ENCODE results near the gene SLC25A26.
"Not testable (repeated sequence)": the region's sequence is repeated elsewhere in the genome, so short reads cannot be mapped to it uniquely, and the experiment has no call there.

The SLC25A26 gene

DNA sequence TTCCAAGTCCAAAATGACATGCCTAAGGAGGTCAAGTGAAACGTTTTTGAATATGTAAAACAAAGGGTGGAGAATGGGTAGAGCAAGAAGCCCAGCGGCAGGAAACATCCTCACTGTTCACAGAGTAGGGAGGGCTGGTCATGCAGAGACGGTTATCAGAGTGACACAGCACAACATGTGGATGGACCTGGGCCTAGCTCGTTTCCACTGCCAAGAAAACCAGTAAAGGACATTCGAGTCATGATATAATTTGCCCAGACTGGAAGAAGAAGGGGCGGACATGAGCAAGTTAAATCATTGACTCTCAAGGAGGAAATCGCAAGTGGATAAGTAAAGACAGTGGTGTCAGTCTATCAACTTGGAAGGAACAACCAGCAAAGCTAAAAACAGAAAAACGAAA lies 190.7 kb downstream of the SLC25A26 start:
- DNase-seq (ENCODE audit: low read depth) = no peak

DNA sequence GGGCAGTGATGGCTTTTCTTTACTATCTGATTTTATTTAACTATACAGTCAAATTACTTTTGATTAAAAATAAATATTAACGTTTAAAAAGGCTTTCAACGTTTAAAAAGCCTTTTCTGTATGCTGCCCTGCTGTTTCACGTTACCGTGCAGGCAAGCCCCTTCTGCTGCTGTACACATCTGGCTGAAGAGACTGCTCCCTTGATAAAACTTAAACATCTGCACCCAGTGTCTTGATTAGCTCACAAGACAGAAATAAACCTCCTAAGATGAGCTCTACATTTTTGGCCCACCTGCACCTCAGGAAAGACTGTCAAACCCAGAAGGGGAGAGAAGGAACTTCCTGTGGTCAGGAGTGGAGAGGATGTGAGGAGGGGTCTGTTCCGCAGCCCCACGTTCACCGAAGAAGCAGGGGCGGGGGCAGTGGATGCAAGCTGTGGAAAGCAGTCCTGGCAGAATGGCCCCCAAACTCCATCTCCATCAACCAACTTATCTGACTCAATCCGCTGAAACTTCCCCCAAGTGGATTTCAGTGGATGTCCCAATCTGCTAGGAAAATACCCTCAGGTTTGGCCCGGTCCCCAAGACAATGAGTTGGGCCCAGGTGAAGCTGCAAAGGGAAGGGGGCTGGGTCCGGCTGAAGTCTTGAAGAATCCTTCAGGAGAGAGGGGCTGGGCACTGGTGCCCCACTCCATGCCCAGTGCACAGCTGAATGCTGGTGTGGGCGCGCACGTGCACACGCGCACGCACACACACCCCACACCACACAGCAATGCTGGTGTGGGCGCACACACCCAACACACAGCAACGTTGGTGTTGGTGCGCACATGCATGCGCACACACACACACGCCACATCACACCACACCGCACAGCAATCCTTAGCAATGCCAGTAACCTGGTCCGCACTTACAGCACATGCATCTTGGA lies 191.4 kb downstream of the SLC25A26 start:
- DNase-seq (ENCODE audit: low read depth) = no peak

DNA sequence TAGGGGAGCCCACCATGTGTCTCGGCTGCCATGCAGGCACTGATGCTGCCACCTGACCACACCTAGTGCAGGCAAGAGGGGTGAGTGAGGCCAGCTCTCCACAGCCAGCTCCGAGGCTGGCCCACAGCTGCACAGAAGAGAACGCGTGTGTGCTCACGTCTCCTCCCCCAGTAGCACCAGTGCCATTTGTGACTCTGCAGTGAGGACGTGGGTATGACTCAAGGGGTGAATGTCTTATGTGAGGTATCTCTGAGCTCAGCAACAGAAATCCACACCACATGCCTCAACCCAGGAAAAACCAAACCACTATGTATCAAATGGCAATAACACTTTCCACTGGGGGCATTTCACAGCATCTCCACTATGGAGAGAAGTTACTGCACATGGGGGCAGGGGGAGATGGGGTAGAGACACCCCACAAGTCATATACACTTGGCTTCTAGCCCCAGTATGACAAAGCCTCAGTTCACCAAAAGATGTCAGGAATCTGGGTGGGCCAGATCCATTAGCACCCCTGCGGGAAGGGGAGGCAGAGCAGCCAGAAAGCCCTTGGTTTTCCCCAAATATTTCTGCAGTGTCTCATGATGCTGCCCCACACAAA lies 192.4 kb downstream of the SLC25A26 start:
- no peak for DNase-seq (ENCODE audit: low read depth)

DNA sequence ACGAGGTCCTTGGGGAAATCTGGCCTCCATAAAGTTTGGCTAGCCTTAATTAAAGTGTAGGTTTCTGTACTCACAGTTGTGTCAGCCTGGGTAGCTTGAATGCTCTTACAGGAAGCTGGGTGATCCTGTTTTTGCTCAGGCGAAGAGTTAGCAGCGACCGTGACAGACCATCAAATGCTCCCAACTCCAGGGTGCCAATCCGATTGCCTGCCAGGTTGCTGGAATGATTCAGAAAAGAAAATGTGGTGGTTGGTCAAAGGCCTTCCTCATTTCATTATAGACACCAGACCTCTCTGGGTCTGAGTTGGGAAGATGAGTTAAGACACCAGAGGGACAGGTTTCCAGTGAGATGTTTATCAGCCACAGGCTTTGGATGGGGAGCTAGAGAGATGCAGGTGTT lies 194.0 kb downstream of the SLC25A26 start:
- DNase-seq (ENCODE audit: low read depth) = no peak

DNA sequence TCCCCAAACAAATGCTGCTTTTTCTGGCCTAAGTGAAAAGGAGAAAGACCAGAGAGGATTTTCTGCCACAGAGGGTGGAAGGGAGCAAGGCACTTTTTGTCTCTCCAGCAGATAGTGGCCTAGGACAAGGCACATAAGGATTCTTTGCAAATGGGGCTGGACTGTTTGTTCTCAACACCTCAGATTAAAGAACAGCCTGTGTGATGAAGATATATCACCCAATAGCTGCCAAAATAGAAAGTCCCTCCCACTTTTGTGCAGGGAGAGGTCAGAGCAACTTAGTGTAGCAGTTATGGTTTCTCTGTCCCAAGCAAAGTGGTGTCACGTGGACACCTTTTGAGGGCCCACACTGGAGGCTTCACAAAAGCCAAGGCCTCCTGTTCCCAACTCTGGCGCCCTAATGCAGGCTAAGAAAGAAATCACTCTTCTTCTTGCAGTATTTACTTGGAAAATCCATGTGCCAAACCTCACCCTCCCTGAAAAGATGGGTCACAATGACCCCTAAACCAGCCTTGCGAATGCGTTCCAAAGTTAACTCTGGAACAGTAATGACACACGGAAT lies 195.1 kb downstream of the SLC25A26 start:
- no peak for DNase-seq (ENCODE audit: low read depth)

DNA sequence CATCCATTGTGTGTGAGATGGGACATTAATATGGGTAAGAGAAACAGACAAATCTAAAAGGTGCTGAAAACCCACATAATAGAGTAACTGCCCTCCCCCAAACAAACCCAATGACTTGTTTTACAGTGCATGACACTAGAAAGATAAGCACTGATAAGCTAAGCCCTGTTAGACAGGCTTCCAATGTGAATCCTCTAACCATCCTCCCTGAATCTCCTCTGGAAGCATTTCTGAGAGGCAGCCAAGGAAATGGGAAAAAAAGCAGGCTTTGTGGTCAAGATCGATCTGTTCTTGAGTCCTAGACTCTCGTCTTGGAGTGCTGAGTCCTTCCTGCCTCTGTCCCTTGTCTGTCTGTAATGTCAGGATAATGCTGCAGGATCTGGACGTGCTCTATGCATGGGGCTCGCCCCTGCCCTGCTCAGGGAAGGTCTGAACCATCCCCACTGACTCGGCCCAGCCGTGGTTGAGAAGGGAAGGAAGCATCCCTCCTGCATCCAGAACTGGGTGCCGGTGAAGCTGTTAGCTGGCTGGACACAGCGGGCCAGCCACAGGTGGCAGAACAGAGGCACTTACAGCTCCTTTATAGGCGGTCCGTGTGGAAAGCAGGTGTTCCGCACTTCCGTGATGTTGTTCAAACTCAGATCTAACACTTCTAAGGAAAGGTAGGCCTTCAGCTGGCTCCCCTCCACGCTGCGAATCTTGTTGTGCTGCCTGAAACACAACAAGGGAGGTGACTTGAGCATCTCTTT lies 195.9 kb downstream of the SLC25A26 start:
- DNase-seq (ENCODE audit: low read depth) = no peak

DNA sequence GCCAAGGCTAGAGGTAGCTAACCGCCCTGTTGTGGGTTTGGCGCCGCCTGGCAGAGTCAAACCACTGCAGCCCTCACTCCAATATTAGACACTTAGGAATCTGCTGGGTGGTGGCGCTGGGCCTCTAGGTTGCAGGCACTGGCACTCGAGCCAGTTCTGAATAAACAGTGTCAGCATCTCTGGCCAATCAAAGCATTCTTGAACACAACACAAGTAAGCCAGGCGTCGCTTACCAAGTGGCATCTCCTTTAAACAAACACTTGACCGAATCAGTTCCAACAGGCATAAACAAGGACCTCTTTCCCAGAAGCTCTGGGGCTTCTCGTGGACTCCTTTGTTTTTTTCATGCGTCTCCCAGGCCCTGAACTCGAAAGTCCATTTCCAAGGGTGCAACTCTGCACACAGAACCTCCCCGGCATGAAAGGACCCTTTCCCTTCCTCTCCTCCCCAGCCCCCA lies 197.7 kb downstream of the SLC25A26 start:
- DNase-seq (ENCODE audit: low read depth) = no peak

DNA sequence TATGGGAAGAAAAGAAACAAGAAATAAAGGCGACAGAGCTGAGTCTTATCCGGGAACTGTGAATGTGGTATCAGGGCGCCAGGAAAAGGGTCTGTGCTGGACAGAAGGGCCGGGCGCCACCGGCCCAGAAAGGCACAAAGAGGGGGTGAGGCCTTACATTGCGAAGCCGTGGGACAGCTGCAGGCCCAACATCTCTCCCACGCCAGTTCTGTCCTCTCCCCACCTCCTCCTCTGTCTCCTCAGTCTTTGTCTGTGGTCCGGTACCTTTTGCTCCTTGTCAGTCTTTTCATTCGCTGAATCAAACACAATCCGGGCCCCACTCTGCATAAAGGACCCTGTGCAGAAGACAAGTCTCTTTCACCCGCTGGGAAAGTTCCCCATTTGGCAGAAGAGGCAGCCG lies 198.2 kb downstream of the SLC25A26 start:
- DNase-seq (ENCODE audit: low read depth) = no peak

DNA sequence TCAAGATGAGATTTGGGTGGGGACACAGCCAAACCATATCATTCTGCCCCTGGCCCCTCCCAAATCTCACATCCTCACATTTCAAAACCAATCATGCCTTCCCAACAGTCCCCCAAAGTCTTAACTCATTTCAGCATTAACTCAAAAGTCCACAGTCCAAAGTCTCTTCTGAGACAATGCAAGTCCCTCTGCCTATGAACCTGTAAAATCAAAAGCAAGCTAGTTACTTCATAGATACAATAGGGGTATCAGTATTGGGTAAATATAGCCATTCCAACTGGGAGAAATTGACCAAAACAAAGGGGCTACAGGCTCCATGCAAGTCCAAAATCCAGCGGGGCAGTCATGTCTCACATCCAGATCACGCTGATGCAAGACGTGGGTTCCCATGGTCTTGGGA lies 200.3 kb downstream of the SLC25A26 start:
- DNase-seq (ENCODE audit: low read depth) = not testable (repeated sequence)

DNA sequence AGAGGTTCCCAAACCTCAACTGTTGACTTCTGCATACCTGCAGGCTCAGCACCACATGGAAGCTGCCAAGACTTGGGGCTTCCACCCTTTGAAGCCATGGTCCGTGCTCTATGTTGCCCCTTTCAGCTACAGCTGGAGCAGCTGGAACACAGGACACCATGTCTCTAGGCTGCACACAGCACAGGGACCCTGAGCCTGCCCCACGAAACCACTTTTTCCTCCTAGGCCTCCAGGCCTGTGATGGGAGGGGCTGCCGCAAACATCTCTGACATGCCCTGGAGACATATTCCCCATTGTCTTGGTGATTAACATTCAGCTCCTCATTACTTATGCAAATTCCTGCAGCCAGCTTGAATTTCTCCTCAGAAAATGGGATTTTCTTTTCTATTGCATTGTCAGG lies 201.1 kb downstream of the SLC25A26 start:
- DNase-seq (ENCODE audit: low read depth) = not testable (repeated sequence)

DNA sequence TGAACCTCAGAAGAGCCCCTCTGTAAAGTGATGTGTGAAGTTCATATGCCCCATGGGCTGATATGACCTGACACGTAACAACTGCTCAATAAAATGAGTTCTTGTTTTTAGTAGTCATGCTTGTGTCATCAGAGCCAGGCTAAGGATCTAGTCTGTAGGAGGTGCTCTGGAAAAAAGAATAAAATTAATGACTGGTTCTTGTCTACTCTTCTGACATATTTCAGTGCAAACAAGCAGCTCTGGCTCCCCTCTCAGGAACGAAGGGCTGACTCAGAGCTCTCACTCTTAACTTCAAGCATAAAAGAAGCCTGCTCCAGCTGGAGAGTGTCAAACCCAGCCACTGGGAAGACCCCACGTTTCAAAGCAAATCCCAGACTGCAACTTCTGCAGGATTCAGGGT lies 203.0 kb downstream of the SLC25A26 start:
- no peak for DNase-seq (ENCODE audit: low read depth)

DNA sequence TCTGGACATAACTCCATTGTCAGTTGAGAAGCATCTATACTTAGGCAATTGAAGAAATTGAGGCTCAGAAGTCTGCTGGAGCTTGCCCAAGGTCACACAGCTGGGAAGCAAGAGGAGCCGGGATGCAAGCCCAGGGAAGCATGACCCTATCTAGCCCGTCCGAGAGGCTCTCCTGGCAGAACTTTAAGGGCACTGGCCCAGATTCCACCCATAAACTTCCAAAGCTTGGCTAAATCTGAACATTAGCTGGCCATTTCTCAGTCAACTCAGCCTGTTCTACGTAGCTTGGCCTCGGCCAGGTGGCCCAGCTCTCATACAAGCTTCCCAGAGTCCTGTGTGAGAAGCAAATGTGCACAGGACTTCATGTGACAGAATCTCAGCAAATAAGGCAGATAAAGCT lies 204.2 kb downstream of the SLC25A26 start:
- no peak for DNase-seq (ENCODE audit: low read depth)

DNA sequence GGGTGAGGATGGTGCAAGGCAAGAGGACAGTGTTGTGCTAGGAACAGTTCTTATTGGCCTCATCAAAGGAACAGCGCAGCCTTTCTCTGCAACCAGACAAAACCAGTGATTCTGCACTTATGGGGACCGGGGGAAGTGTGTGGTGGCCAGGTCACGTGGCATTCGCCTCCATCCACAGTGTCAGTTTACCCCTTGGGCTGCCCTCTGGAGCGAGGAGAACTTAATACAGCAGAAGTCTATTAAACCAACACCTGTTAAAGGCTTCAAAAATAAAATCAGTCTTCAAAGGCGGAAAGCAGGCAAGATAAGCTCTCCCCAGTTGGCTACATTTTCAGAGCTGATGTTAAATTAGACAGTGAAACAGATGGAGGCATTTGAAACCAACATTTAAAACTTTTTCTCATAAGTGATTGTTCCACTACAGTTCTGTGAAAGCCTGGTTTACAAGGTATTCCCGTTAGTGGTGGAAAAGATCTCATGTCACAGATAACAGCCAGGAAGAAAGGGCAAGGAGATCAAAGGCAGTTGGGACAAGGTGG lies 204.8 kb downstream of the SLC25A26 start:
- DNase-seq (ENCODE audit: low read depth) = no peak

DNA sequence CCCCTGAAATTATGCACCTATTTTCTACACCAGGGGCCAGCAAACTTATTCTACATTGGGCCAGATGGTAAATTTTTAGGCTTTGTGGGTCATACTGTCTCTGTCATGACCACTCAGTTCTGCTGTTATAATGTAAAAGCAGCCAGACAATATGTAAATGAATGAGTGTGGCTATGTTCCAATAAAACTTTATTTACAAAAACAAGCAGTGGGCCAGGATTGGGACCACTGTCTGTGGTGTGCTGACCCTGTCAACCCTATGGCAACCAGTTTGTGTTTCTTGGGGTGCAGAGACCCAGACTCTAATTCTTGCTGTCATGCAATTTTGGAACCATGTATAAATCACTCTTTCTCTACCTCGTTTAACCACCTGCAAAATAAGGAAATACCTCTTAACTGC lies 205.3 kb downstream of the SLC25A26 start:
- DNase-seq (ENCODE audit: low read depth) = no peak

DNA sequence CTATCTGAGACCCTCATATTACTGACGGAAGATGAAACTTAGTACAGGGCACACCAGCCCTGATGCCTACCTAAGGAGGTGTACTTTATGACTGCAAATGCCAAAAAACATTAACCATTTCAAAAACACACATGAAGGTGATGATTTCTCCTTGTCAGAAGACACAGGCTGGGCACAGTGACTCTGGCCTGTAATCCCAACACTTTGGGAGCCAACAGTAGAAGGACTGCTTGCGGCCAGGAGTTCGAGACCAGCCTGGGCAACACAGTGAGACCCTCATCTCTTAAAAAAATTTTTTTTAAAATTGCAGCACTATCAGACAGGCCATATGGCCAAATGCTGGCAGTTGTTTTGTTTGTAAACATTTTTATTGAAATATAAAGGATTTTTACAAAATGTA lies 206.6 kb downstream of the SLC25A26 start:
- DNase-seq (ENCODE audit: low read depth) = no peak

DNA sequence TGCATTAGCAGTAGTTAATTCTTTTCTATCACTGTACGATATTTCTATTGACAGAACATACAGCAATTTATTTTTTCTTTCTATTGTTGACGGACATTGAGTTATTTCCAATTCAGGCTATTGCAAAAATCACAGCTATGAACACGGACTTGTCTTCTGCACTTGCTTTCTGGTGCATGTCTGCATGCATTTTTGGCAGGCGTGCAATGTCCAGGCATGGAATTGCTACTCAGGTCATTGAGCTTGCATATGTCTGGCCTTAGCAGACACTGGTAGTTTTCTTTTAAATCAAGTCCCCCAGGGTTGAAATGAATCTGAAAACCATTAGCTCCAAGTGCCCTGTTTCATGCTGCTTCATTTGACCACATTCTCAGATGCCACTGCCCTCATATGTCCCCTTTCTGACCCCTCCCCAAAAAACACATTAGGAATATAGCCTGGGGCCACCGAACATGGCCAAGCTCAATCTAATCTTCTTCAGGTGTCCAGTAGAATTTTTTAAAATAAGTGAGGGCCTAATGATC lies 207.2 kb downstream of the SLC25A26 start:
- no peak for DNase-seq (ENCODE audit: low read depth)
